Stimulated activated CD4-positive, alpha-beta T cell treated with anti-CD3 and anti-CD28 coated beads, TNF-alpha, amount 100 ng/mL, for 48 hours (primary cell): ENCODE results near the gene PCED1B.
A peak's percentile ranks its signal among the peaks of the same experiment; 100 is the strongest.
"Not testable (repeated sequence)": the region's sequence is repeated elsewhere in the genome, so short reads cannot be mapped to it uniquely, and the experiment has no call there.

ENCODE experiments used
- DNase-seq, 3 donors: peaks; one replicate each; pipeline ENCODE4 v3.0.0-alpha.2; 2020; ENCODE audit warnings: low read depth in 3 of 3

Gene PCED1B

DNA sequence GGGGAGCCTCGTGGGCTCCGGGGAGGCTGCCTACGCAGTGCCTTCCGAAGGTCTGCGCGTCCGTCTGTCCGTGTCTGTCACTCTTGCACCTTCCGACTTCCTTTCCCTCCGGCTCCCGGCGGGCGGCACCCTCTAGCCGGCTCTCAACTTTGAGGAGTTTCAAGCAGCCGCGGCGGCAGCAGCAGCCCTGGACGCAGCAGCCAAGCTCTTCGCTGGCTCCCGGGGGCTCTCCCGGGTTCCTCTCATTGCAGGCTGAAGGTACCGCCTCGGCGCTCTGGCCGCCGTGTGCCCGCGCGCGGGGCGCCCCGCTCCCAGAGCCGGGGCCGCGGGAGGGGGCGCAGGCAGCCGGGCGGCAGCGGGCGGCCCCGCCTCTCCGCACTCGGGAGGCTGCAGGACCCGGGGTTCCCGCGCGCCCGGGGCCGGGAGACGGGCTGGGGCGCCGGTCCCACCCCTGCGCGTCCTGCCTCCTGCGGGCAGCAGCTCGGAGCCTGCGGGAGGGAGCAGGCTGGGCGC is at the start of gene PCED1B, which contains the start of gene AMIGO2:
Gene PCED1B, plus strand, starts transcription at position 154 of the 513 bp plus-strand sequence. CDS start 155,443 bp downstream, outside the sequence.
Gene AMIGO2, minus strand, starts transcription at position 492 of the 513 bp plus-strand sequence. CDS start 957 bp downstream, outside the sequence.
- DNase-seq = peak in 2 of 3 donors; percentile 53 to 57

DNA sequence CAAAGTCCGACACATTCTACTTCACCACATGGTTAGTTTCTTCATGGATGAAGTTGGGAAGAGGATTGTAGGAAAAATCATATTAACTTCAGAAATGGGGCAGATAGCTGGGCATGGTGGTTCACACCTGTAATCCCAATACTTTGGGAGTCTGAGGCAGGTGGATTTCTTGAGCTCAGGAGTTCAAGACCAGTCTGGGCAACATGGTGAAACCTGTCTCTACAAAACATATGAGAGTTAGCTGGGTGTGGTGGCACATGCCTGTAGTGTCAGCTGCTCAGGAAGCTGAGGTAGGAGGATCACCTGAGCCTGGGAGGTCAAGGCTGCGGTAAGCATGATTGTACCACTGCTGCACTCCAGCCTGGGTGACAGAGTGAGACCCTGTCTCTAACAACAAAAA is 49.5 kb upstream of the PCED1B start:
- no peak for DNase-seq

DNA sequence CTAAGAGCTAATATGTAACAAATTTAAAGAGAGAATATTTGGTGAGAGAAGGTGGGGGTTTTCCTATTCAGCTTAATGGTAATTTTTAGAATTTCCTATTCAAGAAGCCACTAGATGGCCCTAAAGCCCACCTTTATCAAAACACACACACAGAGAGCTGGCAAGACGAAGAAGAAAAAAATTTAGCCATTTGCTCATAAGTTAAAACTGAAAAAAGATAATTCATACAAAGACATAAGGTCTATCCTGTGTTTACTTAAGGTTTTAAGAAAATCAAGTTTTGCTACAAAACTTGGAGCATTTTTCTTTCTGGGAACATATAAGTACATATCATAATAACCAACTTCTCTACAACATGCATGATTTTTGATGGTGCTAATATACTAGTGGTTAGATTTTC is 46.8 kb upstream of the PCED1B start:
- DNase-seq = peak in 1 of 3 donors; percentile 4

- no peak for DNase-seq
Observed at GRCh38 chr12:47033081-47033480, 46.3 kb upstream of the PCED1B start.

GRCh38 chr12:47033789-47034555 is 45.4 kb upstream of the PCED1B start:
- DNase-seq = no peak

DNA sequence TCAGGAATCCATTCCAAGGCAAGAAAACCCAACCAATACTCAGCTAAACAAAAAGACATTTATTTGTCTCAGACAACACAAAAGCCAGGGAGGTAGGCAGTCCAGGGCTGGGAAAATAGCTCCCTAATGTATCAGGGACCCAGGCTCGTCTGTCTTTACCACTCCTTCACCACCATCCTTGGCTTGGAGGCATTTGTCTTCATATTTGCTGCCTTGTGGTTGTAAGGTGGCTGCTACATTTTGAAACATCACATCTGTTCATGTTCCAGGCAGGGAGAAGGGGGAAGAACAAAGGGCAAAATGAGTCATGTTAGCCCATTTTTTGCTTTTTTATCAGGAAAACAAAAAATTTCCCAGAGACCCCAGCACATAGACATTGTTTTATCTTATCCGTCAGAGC is 44.8 kb upstream of the PCED1B start:
- DNase-seq = no peak

GRCh38 chr12:47035484-47035883 is 43.9 kb upstream of the PCED1B start:
- DNase-seq = no peak

DNA sequence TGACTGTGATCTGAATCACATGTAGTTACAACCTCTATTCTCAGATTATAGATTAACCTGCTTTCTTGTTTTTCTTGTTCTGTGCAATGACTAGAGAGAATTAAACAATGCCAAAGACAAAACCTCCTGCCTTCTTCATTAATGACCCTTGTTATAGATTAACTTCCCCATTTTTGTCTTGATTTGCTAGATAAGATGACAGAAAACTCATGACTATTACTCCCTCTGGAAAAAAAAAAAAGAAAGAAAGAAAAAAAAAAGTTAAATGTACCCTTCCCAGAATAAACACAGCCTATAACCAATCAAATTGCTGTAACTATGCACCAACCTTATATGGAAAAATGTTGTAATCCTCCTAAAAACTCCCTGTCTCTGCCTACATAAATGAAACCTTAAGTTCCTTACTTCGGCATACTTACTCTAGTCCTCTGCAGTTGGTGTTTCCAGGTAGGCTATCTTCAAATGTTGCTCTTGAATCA is 41.1 kb upstream of the PCED1B start:
- no peak for DNase-seq

DNA sequence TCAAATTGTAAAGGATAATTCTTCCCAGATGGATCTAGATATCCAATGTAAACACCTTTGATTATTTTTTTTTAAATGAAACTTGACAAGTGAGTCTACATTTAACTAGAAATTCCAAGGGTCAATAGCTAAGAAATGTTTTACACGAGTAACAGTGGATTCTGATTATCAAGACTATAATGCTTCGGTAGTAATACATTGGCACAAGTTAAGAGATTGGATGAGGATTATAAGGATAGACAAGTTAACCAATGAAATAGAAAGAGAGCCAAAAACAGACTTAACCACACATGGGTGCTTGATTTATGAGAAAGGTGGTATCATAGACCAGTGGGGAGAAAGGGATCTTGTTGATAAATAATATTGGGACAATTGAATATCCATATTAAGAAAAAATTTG is 40.3 kb upstream of the PCED1B start:
- DNase-seq = no peak

GRCh38 chr12:47039756-47040155 is 39.7 kb upstream of the PCED1B start:
- DNase-seq = no peak

GRCh38 chr12:47041327-47041726 is 38.1 kb upstream of the PCED1B start:
- no peak for DNase-seq

DNA sequence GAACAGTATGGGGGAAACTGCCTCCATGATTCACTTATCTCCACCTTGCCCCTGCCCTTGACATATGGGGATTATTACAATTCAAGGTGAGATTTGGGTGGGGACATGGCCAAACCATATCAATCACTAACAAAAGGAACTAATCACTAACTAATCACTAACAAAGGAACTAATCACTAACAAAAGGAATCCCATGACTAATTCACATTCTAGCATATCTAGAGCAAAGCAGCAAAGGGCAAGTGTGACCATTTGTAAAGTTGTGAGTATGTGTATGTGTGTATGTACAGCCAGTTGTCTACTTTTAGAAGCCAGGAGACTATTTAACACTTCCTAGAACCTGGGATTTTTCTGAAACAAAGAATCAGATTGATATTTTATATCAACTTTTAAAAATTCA is 30.9 kb upstream of the PCED1B start:
- DNase-seq = no peak

- DNase-seq = not testable (repeated sequence)
Observed at GRCh38 chr12:47051291-47051690, 28.1 kb upstream of the PCED1B start.

GRCh38 chr12:47052274-47052673 is 27.1 kb upstream of the PCED1B start:
- no peak for DNase-seq

GRCh38 chr12:47053961-47054360 is 25.5 kb upstream of the PCED1B start:
- DNase-seq = no peak

GRCh38 chr12:47054659-47055058 is 24.8 kb upstream of the PCED1B start:
- no peak for DNase-seq

- not testable (repeated sequence) for DNase-seq
Observed at GRCh38 chr12:47055856-47056255, 23.6 kb upstream of the PCED1B start.

DNA sequence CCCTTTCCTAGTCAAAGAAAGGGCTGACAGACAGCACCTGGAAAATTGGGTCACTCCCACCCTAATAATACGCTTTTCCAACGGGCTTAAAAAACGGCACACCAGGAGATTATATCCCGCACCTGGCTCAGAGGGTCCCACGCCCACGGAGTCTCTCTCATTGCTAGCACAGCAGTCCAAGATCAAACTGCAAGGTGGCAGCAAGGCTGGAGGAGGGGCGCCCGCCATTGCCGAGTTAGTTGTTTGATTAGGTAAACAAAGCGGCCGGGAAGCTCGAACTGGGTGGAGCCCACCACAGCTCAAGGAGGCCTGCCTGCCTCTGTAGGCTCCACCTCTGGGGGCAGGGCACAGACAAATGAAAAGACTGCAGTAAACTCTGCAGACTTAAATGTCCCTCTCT is 22.5 kb upstream of the PCED1B start:
- not testable (repeated sequence) for DNase-seq

- DNase-seq = not testable (repeated sequence)
Observed at GRCh38 chr12:47058640-47059039, 20.8 kb upstream of the PCED1B start.

DNA sequence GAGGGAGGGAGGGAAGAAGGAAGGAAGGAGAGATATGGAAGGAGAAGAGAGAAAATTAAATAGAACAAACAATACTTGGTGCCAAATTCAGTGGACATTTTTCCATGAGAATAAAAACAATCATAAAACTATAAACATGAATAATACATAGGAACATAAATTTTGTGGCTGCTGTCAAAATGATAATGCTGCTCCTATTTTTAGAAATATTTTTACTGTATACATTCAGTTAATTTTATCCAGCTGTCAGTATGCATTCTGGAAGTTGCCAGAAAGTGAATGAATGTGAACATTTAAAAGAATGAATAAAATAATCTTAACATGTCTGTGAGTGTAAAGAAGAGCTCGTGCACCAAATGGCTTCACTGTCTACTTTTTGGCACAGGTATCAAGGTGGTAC is 13.9 kb upstream of the PCED1B start:
- DNase-seq = no peak

- DNase-seq = no peak
Observed at GRCh38 chr12:47066278-47067025, 13.0 kb upstream of the PCED1B start.

DNA sequence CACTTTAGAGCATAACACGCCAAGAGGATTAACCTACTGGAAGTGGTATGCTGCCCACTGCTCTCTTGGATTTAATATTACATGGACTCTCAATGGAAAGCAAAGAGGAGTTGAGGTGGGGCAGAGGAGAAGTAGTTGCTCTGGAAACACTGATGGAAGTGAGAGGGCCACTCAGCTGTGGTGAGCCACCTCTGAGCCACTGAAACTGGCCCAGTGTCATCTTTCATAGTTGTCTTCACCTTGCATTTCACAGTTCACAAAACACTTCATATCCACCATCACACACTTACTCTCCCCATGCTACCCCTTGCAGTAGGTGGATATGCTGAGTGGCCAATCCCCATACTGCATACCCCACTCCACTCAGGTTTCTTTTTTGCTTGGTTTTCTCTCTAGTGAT is 12.2 kb upstream of the PCED1B start:
- DNase-seq = peak in 1 of 3 donors; percentile 33
